Ecto neural progenitor cell (in vitro differentiated cells): ENCODE results near the gene TENM4.

Experiments
- DNase-seq: peaks from one replicate; pipeline ENCODE4 v3.0.0-alpha.2; 2018; ENCODE audit warnings: low spot score

The TENM4 gene

GRCh38 chr11:79174045-79175008, 266.5 kb downstream of the TENM4 start:
- DNase-seq, result peak; percentile 53

- no peak for DNase-seq
Measured at GRCh38 chr11:79173615-79174014, 267.2 kb downstream of the TENM4 start.

DNA sequence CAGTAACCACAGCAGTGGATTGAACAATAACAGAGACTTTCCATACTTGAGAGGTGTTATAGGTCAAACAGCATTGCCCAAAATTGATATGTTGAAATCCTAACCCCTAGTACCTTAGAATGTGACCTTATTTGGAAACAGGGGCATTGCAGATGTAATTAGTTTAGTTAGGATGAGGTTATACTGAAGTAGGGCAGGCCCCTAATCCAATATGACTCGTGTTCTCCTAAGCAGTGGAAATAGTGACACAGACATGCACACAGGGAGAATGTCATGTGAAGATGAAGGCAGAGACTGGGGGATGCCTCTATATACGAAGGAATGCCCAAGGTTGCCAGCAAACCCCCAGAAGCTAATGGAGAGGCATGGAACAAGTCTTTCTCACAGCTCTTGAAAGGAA, 270.5 kb downstream of the TENM4 start:
- no peak for DNase-seq

DNA sequence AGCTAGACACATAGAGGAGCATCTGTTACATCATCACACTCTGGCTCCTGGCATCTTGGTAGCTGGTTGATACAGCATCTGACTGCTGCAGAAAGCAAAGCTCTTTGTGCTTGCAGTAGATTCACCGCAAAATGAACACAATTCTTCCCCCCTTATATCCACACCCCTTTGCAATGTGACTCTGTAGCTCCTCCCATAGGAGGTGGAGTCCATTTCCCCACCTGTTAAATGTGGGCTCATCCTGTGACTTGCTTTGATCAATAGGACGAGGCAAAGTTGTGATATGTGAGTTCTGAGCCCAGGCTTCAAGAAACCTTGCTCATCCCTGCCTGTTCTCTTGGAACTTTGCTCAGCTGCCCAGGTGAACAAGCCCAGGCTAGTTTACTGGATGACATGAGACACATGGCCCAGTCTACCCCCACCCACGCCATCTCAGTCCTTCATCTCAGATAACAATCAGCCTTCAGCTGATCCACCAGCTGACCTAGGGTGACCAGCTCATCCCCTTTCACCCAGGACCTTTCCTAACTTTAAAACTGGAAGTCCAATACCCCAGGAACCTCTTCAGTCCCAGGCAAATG, 272.2 kb downstream of the TENM4 start:
- no peak for DNase-seq

- no peak for DNase-seq
Measured at GRCh38 chr11:79167510-79168188, 273.2 kb downstream of the TENM4 start.

DNA sequence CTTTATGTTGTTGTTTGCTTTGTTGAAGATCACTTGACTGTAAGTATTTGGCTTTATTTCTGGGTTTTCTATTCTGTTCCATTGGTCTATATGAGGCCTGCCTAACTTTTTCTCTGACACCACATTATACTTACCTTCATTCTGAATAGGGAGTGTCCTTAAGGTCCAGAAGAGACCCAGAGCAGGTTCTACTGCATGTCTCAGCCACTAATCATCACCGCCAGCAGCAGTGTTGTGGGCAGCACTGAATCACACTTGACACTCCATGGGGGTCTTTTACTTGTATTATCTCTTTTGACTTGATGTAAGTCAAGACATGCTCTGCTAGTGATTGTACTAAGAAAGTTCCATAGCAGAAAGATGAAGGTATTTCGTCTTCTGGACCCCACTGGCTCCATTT, 274.9 kb downstream of the TENM4 start:
- DNase-seq, result no peak

DNA sequence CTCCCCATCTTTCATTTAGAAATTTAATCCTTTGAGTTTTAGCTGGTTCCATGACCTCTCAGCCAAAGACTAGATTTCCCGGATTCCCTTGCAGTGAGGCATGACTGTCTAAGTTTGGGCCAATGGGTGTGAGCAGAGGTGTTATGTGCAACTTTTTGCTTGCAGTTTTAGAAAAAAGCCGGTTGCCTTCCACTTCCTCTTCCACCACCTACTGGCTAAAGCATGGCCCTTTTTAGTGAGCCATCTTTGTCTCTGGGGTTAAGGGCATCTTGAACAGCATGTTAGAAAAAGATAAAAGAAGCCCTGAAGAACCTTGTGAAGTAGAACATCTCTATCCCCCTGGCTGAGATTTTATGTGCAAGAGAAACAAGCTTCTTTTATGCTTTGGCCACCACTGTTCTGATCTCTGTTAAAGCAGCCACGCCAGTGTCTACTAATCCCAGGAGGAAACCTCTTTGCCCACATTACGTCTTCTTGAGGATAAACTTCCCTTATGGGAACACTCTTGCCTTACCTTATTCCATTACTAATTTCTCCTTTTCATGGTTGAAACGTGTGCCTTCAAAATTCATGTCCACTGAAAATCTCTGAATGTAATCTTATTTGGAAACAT, 279.9 kb downstream of the TENM4 start:
- no peak for DNase-seq

DNA sequence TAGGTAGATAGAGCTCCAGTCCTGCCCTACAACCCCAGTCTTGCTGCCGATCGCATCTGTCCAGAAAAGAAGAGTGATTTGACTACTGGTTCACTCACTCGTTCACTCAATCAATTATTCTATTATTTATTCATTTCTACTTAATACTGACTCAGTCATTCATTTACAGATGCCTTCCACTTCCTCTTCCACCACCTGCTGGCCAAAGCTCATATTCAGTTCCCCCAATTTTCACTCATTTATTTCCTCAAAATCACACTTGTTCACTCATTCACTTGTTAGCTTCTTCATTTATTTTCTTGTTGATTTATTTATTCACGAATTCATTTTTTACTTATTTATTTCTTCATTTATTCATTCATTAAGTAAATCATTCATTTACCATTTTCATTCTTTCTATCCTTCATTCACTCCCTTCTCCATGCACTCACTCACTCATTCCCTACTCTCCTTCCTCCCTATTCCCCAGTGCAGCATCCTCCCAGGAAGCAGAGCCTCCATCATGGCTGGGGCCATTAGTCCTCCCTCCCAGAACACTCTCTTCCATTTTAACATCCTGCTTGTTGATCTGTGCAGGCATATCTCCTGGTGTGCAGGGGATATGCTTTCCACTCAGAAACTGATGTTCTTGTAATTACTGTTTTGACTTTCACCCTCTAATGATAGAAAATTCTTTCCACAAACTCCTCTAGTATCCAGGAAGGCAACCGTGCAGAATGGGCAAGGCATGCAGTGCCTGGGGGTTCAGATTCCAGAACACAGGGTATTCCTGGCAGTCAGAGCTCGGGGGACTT, 281.0 kb downstream of the TENM4 start:
- no peak for DNase-seq

- DNase-seq, result no peak
Measured at GRCh38 chr11:79157738-79158137, 283.1 kb downstream of the TENM4 start.

DNA sequence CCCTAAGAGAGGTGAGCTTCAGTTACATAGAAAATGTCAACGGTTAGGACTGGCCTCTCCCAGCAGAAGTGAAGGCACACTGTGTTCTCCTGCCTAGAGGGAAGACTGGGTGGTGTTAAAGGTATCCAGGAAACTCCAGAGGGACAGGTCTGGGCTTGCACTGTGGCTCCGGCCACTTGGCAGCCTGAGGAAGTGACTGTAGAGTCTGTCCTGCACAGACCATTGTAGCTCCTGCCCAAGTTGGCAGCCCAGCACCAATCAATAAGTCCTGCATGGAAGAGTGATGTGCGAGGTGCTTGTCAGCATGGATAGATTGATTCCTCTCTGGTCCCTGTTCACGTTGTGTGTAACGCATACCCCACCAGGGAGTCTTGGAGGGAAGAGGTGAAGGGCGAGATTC, 284.8 kb downstream of the TENM4 start:
- DNase-seq, result no peak

DNA sequence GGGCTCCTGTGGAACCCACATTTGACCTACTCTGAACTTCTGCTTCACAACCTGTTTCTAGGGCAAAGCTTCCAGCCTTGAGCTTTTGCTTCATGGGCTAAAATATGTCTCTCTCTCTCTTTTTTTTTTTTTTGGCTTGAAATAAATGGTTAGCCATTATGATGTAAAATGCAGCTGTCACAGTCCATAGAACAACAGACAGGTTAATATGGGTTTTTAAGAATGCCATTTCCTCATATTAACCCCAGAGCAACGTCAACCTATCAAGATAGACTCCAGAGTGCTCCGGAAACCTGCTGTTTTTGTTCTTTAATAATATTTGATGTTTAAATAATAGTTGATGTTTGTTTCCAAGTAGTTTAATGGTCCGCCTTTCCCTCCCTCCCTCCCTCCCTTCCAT, 285.6 kb downstream of the TENM4 start:
- DNase-seq, result no peak

DNA sequence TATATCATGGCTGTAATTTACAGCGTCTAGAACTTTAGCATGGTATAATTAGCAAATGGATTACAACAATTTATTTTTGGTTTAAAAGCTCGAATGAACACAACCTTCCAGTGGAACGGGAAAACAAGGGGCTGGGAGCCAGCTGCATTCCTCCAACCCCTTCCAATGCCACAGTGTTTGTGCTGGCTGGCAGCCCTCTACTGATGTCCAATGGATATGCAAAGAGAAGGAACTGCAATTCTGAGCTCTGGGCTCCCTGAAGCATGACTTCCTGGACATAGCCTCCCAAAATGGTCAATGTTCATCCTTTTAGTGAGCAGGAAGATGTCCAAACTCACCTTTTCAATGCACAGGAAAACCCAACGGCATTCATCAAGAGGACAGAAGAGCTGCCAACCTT, 288.3 kb downstream of the TENM4 start:
- no peak for DNase-seq

GRCh38 chr11:79151396-79151795, 289.4 kb downstream of the TENM4 start:
- no peak for DNase-seq

- no peak for DNase-seq
Measured at GRCh38 chr11:79150966-79151365, 289.9 kb downstream of the TENM4 start.

- no peak for DNase-seq
Measured at GRCh38 chr11:79150320-79150719, 290.5 kb downstream of the TENM4 start.

GRCh38 chr11:79147731-79148130, 293.1 kb downstream of the TENM4 start:
- no peak for DNase-seq

DNA sequence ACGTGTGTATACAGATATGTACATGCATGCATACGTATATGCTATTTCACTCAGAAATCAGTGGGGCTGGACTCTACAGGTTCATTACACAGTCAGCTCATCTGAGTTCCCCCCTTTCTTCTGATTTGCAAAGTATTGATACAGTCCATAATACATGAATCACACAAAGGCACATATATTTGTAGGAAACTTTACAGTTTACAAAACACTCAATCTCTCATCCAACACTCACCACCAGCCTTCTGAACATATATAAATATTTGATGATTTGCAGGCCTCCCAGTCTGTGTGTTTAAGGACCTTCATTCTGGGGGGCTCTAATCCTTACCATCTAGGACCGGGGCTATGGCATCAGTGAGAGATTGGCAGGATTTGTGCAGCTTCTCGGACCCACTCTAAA, 293.8 kb downstream of the TENM4 start:
- DNase-seq, result no peak

- no peak for DNase-seq
Measured at GRCh38 chr11:79139900-79140299, 300.9 kb downstream of the TENM4 start.

DNA sequence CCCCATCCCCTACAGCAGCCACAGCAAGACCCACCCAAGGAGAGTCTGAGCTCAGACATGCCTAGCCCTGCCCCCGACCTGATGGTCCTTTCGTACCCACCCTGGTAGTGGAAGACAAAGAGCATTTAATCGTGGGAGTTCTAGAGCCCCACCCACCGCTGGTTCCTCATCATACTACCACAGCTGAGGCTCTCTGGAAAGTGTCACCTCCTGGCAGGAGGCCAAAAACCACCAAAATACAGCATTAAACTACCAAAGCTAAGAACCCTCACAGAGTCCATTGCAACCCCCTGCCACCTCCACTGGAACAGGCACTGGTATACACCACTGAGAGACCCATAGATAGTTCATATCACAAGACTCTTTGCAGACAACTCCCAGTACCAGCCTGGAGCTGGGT, 311.1 kb downstream of the TENM4 start:
- no peak for DNase-seq

GRCh38 chr11:79128291-79128690, 312.5 kb downstream of the TENM4 start:
- no peak for DNase-seq

DNA sequence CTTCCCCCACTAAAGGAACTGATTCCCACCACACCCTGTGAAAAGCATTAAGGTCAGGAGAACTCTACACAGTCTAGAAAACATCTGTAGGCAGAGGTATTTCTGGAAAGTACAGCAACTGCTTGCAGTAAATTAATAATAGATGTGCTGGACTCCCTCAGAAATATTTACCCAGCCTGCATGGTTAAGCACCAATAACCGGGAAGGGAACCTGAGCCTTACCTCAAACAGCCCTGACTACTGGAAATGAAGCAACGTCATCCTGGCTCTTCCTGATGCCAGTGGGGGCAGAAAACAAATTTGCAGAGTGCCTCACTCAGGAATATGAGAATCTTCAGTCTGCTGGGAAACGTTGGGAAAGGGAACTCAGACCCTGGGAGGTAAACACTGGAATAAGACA, 318.1 kb downstream of the TENM4 start:
- no peak for DNase-seq

DNA sequence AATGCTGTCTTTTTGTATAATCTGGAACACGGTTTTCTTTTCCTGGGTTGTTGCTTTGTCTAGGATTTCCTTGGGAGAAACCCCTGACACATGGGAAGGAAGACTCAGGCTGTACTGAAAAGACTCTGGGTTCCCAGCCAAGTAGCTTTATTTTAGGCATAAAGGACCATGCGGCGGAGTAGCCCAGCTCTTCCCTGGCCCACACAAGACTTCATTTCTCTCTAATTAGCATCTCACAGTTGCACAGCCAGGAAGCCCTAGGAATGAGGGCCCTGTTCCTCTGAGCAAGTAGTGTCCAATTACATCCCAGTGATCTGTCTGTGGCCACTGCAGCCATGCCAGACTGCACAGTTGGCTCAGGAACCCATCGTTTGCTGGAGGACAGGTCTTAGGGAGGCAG, 319.5 kb downstream of the TENM4 start:
- no peak for DNase-seq
